ENCODE data around the gene DTWD1. TPM values are rescaled to one million over a fixed set of nuclear protein-coding genes. Genes with fewer than 3 reads are reported as not detected.

The DTWD1 gene
- total and polyA plus RNA-seq, 9 of the 15 experiments (the other 6 are each of a cell fraction or from before 2014, with no cell fraction given) = 23.1 to 76.4 (median 36.5) TPM

DNA sequence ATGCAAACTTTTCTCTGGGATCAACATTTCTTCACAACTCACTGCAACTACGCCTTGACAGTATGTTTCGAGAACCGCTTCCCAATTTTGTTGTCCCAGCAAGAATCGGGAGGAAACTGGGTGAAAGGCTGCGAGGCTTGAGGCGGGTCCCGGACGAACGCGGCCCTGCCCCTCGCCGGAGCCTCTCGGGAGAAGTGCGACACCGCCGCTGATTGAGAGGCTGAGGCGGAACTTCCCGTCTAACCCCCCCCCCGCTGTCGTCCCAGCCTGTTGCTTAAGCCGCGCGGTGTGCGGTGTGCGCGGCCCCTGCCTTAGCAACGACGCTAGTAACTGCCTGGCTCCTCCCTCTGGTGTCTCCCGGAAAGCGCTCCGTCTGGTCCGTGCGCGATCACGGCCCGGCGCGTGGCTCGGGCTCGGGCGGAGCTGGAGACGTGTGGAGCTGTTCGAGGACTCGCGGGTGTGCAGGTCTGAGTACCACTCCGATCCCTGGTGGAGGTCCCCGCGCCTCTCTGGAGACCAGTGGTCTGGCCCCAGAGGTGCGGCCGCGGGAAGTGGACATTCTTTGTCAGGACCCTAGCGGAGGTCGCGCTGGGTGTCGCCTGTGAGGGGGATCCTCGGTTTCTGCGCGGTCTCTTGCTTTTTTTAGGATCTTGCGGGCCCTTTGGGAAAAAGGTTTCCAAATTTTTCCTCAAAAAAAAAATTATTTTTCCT is at the start of gene DTWD1, which contains the start of gene FAM227B (continued):
- TF ChIP-seq, protein P1, sequence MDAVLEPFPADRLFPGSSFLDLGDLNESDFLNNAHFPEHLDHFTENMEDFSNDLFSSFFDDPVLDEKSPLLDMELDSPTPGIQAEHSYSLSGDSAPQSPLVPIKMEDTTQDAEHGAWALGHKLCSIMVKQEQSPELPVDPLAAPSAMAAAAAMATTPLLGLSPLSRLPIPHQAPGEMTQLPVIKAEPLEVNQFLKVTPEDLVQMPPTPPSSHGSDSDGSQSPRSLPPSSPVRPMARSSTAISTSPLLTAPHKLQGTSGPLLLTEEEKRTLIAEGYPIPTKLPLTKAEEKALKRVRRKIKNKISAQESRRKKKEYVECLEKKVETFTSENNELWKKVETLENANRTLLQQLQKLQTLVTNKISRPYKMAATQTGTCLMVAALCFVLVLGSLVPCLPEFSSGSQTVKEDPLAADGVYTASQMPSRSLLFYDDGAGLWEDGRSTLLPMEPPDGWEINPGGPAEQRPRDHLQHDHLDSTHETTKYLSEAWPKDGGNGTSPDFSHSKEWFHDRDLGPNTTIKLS (IDR thresholded peaks at IDR 0.05; ENCODE audit: borderline replicate concordance, low read depth) = peak; percentile 63; the same call in 1 of the 2 replicates
- TF ChIP-seq ZBTB17 (CRISPR knock-in tag; IDR thresholded peaks at IDR 0.05) (peak; percentile 78), CCAR2 (IDR thresholded peaks at IDR 0.05; ENCODE audit: low read depth, low read length) (no peak), KDM4B (IDR thresholded peaks at IDR 0.05; ENCODE audit: borderline replicate concordance in 2 of 2, low read depth in 1 of 2) (peak in 1 of 2 experiments; percentile 85; a peak in 1 of 4 replicates), TEAD4 (IDR thresholded peaks at IDR 0.05; ENCODE audit: low read length) (0 out of 2 replicates have a peak, but pooled peaks have one; percentile 10), TEAD4 (CRISPR knock-in tag; IDR thresholded peaks at IDR 0.05; ENCODE audit: borderline replicate concordance) (no peak), ZNF124 (CRISPR knock-in tag; IDR thresholded peaks at IDR 0.05) (no peak), ATF1 (CRISPR knock-in tag; IDR thresholded peaks at IDR 0.05) (no peak), ATF1 (tag; IDR thresholded peaks at IDR 0.05) (peak; percentile 89), RBBP5 (IDR thresholded peaks at IDR 0.05; ENCODE audit: borderline replicate concordance, insufficient read depth, low read length, poor library complexity, severe bottlenecking) (peak; percentile 100), EP300 (IDR thresholded peaks at IDR 0.05; ENCODE audit: low read length) (peak; percentile 53), GABPB1 (CRISPR knock-in tag; IDR thresholded peaks at IDR 0.05) (peak; percentile 97), RBM22 (IDR thresholded peaks at IDR 0.05; ENCODE audit: low read depth, low read length, poor library complexity, severe bottlenecking) (peak; percentile 92), CEBPB (tag; IDR thresholded peaks at IDR 0.05) (peak; percentile 96), PYGO2 (tag; IDR thresholded peaks at IDR 0.05) (no peak)
- TF ChIP-seq, protein P2, sequence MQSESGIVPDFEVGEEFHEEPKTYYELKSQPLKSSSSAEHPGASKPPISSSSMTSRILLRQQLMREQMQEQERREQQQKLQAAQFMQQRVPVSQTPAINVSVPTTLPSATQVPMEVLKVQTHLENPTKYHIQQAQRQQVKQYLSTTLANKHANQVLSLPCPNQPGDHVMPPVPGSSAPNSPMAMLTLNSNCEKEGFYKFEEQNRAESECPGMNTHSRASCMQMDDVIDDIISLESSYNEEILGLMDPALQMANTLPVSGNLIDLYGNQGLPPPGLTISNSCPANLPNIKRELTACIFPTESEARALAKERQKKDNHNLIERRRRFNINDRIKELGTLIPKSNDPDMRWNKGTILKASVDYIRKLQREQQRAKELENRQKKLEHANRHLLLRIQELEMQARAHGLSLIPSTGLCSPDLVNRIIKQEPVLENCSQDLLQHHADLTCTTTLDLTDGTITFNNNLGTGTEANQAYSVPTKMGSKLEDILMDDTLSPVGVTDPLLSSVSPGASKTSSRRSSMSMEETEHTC (IDR thresholded peaks at IDR 0.05) = peak; percentile 52; the same call in 1 of the 2 replicates
- TF ChIP-seq, protein P3, sequence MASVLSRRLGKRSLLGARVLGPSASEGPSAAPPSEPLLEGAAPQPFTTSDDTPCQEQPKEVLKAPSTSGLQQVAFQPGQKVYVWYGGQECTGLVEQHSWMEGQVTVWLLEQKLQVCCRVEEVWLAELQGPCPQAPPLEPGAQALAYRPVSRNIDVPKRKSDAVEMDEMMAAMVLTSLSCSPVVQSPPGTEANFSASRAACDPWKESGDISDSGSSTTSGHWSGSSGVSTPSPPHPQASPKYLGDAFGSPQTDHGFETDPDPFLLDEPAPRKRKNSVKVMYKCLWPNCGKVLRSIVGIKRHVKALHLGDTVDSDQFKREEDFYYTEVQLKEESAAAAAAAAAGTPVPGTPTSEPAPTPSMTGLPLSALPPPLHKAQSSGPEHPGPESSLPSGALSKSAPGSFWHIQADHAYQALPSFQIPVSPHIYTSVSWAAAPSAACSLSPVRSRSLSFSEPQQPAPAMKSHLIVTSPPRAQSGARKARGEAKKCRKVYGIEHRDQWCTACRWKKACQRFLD (CRISPR knock-in tag; IDR thresholded peaks at IDR 0.05) = peak; percentile 38; the same call in 1 of the 2 replicates
- TF ChIP-seq, protein P4, sequence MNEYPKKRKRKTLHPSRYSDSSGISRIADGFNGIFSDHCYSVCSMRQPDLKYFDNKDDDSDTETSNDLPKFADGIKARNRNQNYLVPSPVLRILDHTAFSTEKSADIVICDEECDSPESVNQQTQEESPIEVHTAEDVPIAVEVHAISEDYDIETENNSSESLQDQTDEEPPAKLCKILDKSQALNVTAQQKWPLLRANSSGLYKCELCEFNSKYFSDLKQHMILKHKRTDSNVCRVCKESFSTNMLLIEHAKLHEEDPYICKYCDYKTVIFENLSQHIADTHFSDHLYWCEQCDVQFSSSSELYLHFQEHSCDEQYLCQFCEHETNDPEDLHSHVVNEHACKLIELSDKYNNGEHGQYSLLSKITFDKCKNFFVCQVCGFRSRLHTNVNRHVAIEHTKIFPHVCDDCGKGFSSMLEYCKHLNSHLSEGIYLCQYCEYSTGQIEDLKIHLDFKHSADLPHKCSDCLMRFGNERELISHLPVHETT (CRISPR knock-in tag; conservative IDR thresholded peaks at IDR 0.05 in 1 of 2, IDR thresholded peaks at IDR 0.05 in 1 of 2) = peak in 1 of 2 experiments; percentile 83; a peak in 2 of 4 replicates
- TF ChIP-seq, protein P5, sequence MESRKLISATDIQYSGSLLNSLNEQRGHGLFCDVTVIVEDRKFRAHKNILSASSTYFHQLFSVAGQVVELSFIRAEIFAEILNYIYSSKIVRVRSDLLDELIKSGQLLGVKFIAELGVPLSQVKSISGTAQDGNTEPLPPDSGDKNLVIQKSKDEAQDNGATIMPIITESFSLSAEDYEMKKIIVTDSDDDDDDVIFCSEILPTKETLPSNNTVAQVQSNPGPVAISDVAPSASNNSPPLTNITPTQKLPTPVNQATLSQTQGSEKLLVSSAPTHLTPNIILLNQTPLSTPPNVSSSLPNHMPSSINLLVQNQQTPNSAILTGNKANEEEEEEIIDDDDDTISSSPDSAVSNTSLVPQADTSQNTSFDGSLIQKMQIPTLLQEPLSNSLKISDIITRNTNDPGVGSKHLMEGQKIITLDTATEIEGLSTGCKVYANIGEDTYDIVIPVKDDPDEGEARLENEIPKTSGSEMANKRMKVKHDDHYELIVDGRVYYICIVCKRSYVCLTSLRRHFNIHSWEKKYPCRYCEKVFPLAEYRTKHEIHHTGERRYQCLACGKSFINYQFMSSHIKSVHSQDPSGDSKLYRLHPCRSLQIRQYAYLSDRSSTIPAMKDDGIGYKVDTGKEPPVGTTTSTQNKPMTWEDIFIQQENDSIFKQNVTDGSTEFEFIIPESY (CRISPR knock-in tag; IDR thresholded peaks at IDR 0.05) = peak; percentile 48; the same call in 1 of the 2 replicates
